HL-60 (cell line): ENCODE measurements around the gene TCAIM.

Experiments
- DNase-seq, 2 experiments: peaks; one replicate each; pipeline ENCODE4 v3.0.0-alpha.2; 2010 to 2020; ENCODE audit warnings: low read depth in 1 of 2, low spot score in 1 of 2
- H3K27ac ChIP-seq: fragments of 250-450 bp; sonication (Bioruptor Pico); replicated peaks from 2 replicates; pipeline ENCODE4 v1.5.1; 2020; ENCODE audit warnings: mild to moderate bottlenecking, moderate library complexity
- H3K27me3 ChIP-seq: fragments of 250-450 bp; sonication (Bioruptor Pico); 2 replicates; pipeline ENCODE4 v1.5.1; 2021; ENCODE audit warnings: mild to moderate bottlenecking, moderate library complexity; ENCODE audit not compliant: insufficient read depth, poor library complexity, severe bottlenecking
- H3K4me3 ChIP-seq: replicated peaks from 2 replicates; pipeline ENCODE4 v1.5.1; 2011; ENCODE audit warnings: mild to moderate bottlenecking, control low read depth, low read length; ENCODE audit not compliant: insufficient read depth
- GABPA ChIP-seq: IDR thresholded peaks from 2 replicates; pipeline ENCODE4 v1.6.1; 2012; ENCODE audit warnings: low read depth
- POLR2AphosphoS5 ChIP-seq: IDR thresholded peaks from 2 replicates; pipeline ENCODE4 v1.6.1; 2012; ENCODE audit warnings: low read depth
- SPI1 ChIP-seq: IDR thresholded peaks from 2 replicates; pipeline ENCODE4 v1.6.1; 2012; ENCODE audit warnings: low read depth, mild to moderate bottlenecking, borderline replicate concordance
- TF ChIP-seq, protein P1 (sequence below): IDR thresholded peaks from one replicate; pipeline ENCODE4 v1.5.1; 2011; ENCODE audit warnings: low read length, control low read depth, inconsistent platforms; ENCODE audit not compliant: insufficient read depth
- TF ChIP-seq, protein P2 (sequence below): IDR thresholded peaks from 2 replicates; pipeline ENCODE4 v1.6.1; 2012; ENCODE audit warnings: low read depth; ENCODE audit not compliant: insufficient replicate concordance

The TCAIM gene

GRCh38 chr3:44355362-44356033 is 16.9 kb downstream of the TCAIM start:
- peak in 1 of 2 experiments; percentile 20 for DNase-seq
- Histone ChIP-seq H3K4me3 (no peak overlapping the region), H3K27ac (no peak overlapping the region), H3K27me3 (no peaks in the 10 kb centered on the region)
- TF ChIP-seq POLR2AphosphoS5, result no peak
- TF ChIP-seq, protein P1, sequence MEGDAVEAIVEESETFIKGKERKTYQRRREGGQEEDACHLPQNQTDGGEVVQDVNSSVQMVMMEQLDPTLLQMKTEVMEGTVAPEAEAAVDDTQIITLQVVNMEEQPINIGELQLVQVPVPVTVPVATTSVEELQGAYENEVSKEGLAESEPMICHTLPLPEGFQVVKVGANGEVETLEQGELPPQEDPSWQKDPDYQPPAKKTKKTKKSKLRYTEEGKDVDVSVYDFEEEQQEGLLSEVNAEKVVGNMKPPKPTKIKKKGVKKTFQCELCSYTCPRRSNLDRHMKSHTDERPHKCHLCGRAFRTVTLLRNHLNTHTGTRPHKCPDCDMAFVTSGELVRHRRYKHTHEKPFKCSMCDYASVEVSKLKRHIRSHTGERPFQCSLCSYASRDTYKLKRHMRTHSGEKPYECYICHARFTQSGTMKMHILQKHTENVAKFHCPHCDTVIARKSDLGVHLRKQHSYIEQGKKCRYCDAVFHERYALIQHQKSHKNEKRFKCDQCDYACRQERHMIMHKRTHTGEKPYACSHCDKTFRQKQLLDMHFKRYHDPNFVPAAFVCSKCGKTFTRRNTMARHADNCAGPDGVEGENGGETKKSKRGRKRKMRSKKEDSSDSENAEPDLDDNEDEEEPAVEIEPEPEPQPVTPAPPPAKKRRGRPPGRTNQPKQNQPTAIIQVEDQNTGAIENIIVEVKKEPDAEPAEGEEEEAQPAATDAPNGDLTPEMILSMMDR, result no peak
- TF ChIP-seq SPI1, result no peak

GRCh38 chr3:44359146-44359751 is 20.7 kb downstream of the TCAIM start:
- DNase-seq, result no peak
- Histone ChIP-seq H3K27me3 (no peaks in the 10 kb centered on the region), H3K27ac (no peak overlapping the region), H3K4me3 (no peak overlapping the region)
- TF ChIP-seq POLR2AphosphoS5 (no peak), GABPA (no peak), SPI1 (no peak)
- TF ChIP-seq, protein P1, result no peak
- TF ChIP-seq, protein P2, sequence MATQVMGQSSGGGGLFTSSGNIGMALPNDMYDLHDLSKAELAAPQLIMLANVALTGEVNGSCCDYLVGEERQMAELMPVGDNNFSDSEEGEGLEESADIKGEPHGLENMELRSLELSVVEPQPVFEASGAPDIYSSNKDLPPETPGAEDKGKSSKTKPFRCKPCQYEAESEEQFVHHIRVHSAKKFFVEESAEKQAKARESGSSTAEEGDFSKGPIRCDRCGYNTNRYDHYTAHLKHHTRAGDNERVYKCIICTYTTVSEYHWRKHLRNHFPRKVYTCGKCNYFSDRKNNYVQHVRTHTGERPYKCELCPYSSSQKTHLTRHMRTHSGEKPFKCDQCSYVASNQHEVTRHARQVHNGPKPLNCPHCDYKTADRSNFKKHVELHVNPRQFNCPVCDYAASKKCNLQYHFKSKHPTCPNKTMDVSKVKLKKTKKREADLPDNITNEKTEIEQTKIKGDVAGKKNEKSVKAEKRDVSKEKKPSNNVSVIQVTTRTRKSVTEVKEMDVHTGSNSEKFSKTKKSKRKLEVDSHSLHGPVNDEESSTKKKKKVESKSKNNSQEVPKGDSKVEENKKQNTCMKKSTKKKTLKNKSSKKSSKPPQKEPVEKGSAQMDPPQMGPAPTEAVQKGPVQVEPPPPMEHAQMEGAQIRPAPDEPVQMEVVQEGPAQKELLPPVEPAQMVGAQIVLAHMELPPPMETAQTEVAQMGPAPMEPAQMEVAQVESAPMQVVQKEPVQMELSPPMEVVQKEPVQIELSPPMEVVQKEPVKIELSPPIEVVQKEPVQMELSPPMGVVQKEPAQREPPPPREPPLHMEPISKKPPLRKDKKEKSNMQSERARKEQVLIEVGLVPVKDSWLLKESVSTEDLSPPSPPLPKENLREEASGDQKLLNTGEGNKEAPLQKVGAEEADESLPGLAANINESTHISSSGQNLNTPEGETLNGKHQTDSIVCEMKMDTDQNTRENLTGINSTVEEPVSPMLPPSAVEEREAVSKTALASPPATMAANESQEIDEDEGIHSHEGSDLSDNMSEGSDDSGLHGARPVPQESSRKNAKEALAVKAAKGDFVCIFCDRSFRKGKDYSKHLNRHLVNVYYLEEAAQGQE, result no peak

DNA sequence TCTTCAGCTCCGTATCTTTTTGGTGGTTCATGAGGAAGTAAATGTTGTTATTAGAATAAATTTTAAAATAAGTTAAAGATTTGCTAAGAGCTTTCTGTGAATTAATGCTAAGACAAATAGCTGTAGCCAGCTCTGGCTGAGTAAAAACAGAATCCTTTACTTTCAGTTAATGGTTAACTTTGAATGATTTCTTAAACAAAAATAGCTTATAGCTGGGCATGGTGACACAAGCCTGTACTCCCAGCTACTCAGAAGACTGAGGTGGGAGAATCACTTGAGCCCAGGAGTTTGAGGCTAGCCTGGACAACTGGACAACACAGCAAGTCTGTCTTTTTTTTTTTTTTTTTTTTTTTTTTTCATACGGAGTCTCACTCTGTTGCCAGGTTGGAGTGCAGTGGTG is 25.0 kb downstream of the TCAIM start:
- H3K27me3 ChIP-seq, result no peaks in the 10 kb centered on the region
- TF ChIP-seq POLR2AphosphoS5 (no peak), GABPA (no peak), SPI1 (no peak)
- TF ChIP-seq, protein P2, result no peak
- TF ChIP-seq, protein P1, result no peak
- DNase-seq, result no peak

More for the DNA sequence above, 25.0 kb downstream of the TCAIM start:
- Histone ChIP-seq H3K4me3 (no peak overlapping the region), H3K27ac (no peak overlapping the region)
